Upper lobe of left lung (tissue), 6 donors: ENCODE results near the gene SLC19A3. TPM values are rescaled to one million over a fixed set of nuclear protein-coding genes. Genes with fewer than 3 reads are reported as not detected.

Experiments
- ATAC-seq, 2 donors: fragments of 200-7000 bp; cut with Tn5 transposase; one replicate each; pipeline ENCODE4 v1.9.1; 2022; ENCODE audit warnings: mild to moderate bottlenecking in 2 of 2, moderate library complexity in 2 of 2; ENCODE audit not compliant: low FRiP score in 2 of 2
- DNase-seq, 2 donors: peaks; one replicate each; pipeline ENCODE4 v3.0.0-alpha.2; 2019 to 2020
- H3K27ac ChIP-seq, 4 donors: fragments of 200-600 bp; sonication (generic); one replicate each; pipeline ENCODE4 v1.5.1; 2016 to 2019
- H3K27me3 ChIP-seq, 4 donors: fragments of 200-600 bp; sonication (generic); one replicate each; pipeline ENCODE4 v1.5.1; 2017 to 2019
- H3K36me3 ChIP-seq, 4 donors: fragments of 200-600 bp; sonication (generic); one replicate each; pipeline ENCODE4 v1.5.1; 2016 to 2019
- H3K4me1 ChIP-seq, 4 donors: fragments of 200-600 bp; sonication (generic); one replicate each; pipeline ENCODE4 v1.5.1; 2018 to 2019
- H3K4me3 ChIP-seq, 4 donors: fragments of 200-600 bp; sonication (generic); one replicate each; pipeline ENCODE4 v1.5.1; 2017 to 2019; ENCODE audit warnings: mild to moderate bottlenecking in 2 of 4, moderate library complexity in 1 of 4
- H3K9me3 ChIP-seq, 4 donors: fragments of 200-600 bp; sonication (generic); one replicate each; pipeline ENCODE4 v1.5.1; 2018 to 2019
- EP300 ChIP-seq, 4 donors: sonication (generic); formaldehyde crosslinking; IDR thresholded peaks; one replicate each; pipeline ENCODE4 v1.5.1; 2017; ENCODE audit warnings: antibody characterized with exemption in 4 of 4, control low read depth in 2 of 4
- POLR2A ChIP-seq, 4 donors: fragments of 450-650 bp; IDR thresholded peaks; one replicate each; pipeline ENCODE4 v1.5.1; 2016 to 2017; ENCODE audit warnings: antibody characterized with exemption in 4 of 4, mild to moderate bottlenecking in 2 of 4
- POLR2AphosphoS5 ChIP-seq, 2 donors: sonication (generic); formaldehyde crosslinking; IDR thresholded peaks; one replicate each; pipeline ENCODE4 v1.5.1; 2017; ENCODE audit warnings: antibody characterized with exemption in 2 of 2
- WGBS, 2 donors: methylation state at CpG; one replicate each; pipeline ENCODE4 v1.1.5; 2017 to 2018; 5-methylcytosine and 5-hydroxymethylcytosine counted together
- small RNA-seq, 4 donors: library from RNA; depleted of rRNA; stranded (forward); fragments of <200 nt; gene quantifications; one replicate each; pipeline ENCODE3, GENCODE V24; 2016
- total RNA-seq, 6 donors: library from RNA; depleted of rRNA in 4 of 6; stranded (reverse); fragments of >200 nt in 4 of 6; gene quantifications; one replicate each; pipeline versions ENCODE4 v1.1.0 to v1.2.1, GENCODE V29; 2016 to 2021
- TF ChIP-seq, protein P1 (sequence below), 6 experiments: fragments of 450-650 bp in 4 of 6; fragments of 200-600 bp in 2 of 6; sonication (generic) in 2 of 6; IDR thresholded peaks; one replicate each; pipeline ENCODE4 v1.5.1; 2016 to 2019; ENCODE audit warnings: antibody characterized with exemption in 6 of 6
- donor health status: DM: no; HTN: no; CAD: no; lungs with moderate emphysema.
- donor health status: DM: no; HTN: yes; CAD: no; lungs with severe emphysema.

The SLC19A3 gene
- total RNA-seq, 6 donors from 2014 or later: 12.6 to 53.4 (median 32.1) TPM

DNA sequence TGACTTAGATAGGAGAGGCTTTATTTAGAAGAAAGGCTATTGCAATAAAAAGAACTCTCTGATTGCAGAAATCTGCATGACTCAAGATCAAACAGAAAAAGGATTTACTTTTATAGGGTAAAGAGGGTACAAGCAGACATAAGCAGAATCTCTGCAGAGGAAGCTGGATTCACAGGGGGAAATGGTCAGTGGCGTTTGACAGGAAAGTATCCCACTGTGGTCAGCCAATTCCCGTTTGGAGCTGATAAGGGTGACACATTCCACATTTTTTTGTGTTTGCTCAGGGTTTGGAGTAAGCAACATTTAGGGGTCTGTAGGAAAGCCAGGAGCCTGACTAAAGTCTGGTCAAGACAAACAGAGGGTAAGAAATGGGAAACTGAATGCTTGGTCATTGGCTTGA, 75.2 kb downstream of the SLC19A3 start:
- DNase-seq: no peak
- Histone ChIP-seq H3K27ac (no peak overlapping the region), H3K36me3 (no peaks in the 10 kb centered on the region), H3K4me1 (no peaks in the 10 kb centered on the region), H3K27me3 (no peaks in the 10 kb centered on the region), H3K4me3 (no peak overlapping the region), H3K9me3 (no peaks in the 10 kb centered on the region)
- WGBS, 2 donors: 37 to 46% methylated on average over 2 of the region's 2 CpGs
- no peak for ATAC-seq
- no peak for TF ChIP-seq POLR2AphosphoS5 (IDR thresholded peaks at IDR 0.05)
- TF ChIP-seq, protein P1, sequence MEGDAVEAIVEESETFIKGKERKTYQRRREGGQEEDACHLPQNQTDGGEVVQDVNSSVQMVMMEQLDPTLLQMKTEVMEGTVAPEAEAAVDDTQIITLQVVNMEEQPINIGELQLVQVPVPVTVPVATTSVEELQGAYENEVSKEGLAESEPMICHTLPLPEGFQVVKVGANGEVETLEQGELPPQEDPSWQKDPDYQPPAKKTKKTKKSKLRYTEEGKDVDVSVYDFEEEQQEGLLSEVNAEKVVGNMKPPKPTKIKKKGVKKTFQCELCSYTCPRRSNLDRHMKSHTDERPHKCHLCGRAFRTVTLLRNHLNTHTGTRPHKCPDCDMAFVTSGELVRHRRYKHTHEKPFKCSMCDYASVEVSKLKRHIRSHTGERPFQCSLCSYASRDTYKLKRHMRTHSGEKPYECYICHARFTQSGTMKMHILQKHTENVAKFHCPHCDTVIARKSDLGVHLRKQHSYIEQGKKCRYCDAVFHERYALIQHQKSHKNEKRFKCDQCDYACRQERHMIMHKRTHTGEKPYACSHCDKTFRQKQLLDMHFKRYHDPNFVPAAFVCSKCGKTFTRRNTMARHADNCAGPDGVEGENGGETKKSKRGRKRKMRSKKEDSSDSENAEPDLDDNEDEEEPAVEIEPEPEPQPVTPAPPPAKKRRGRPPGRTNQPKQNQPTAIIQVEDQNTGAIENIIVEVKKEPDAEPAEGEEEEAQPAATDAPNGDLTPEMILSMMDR (IDR thresholded peaks at IDR 0.05): no peak
- no peak for TF ChIP-seq EP300 (IDR thresholded peaks at IDR 0.05)
- no peak for TF ChIP-seq POLR2A (IDR thresholded peaks at IDR 0.05)

DNA sequence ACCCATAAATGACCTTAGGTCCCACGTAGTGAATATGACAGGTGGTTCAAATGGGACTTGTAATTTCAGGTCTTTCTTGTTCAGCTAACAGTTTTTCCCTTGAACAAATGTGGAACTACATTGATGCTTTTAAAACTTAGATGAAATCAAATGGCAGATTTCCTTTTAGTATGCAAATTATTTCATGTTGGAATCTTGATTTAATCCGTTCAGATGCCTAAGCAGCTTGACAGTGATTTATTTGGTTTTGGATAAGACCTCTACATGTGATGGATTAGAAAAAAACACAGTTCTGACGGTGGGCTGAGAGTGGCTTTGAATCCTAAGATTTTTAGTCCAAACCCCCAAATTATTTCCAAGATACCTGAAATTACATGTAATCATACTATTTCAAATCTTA, 83.6 kb downstream of the SLC19A3 start:
- H3K4me3 ChIP-seq: no peak overlapping the region
- WGBS, 2 donors: 68 to 69% methylated on average over 3 of the region's 3 CpGs
- no peak overlapping the region for H3K27ac ChIP-seq
- no peaks in the 10 kb centered on the region for H3K9me3 ChIP-seq
- H3K4me1 ChIP-seq: no peaks in the 10 kb centered on the region
- no peaks in the 10 kb centered on the region for H3K27me3 ChIP-seq
- no peak for TF ChIP-seq POLR2A (IDR thresholded peaks at IDR 0.05)
- TF ChIP-seq EP300 (IDR thresholded peaks at IDR 0.05): no peak
- TF ChIP-seq POLR2AphosphoS5 (IDR thresholded peaks at IDR 0.05): no peak
- TF ChIP-seq, protein P1 (IDR thresholded peaks at IDR 0.05): no peak
- H3K36me3 ChIP-seq: no peaks in the 10 kb centered on the region
- ATAC-seq: no peak
- DNase-seq: no peak

Small RNAs within 50 kb of the gene (small RNA-seq; reads per million reads assigned to genes)
- gene RNA5SP121: 0 reads per million in 4 donors

Other genes starting within 250 kb of the SLC19A3 start
- 10 to 100 TPM; 24.1 to 99.6 (median 71.2) TPM for gene AGFG1, start 245.9 kb downstream of the SLC19A3 start, total RNA-seq
- gene SCYGR2, start 119.1 kb downstream of the SLC19A3 start, total RNA-seq: not detected
- not detected for gene SCYGR3, start 103.2 kb downstream of the SLC19A3 start, total RNA-seq
- gene SCYGR4, start 100.5 kb downstream of the SLC19A3 start, total RNA-seq: not detected
- gene SCYGR5, start 51.2 kb downstream of the SLC19A3 start, total RNA-seq: not detected
- gene SCYGR6, start 6.7 kb upstream of the SLC19A3 start, total RNA-seq: not detected
- gene SCYGR7, start 10.3 kb upstream of the SLC19A3 start, total RNA-seq: not detected
- gene SCYGR8, start 27.9 kb upstream of the SLC19A3 start, total RNA-seq: not detected
- 1 to 10 TPM in 4 of 6 donors, under 1 TPM in 1, not detected in 1; 0.66 to 8.6 (median 3.8) TPM for gene CCL20, start 95.8 kb upstream of the SLC19A3 start, total RNA-seq
- 10 to 100 TPM in 1 of 6 donors, 1 to 10 TPM in 4, under 1 TPM in 1; 0.66 to 18.7 (median 4.5) TPM for gene DAW1, start 153.6 kb upstream of the SLC19A3 start, total RNA-seq